ENCODE results near the gene EGFL6.
"Not testable (repeated sequence)": the region's sequence is repeated elsewhere in the genome, so short reads cannot be mapped to it uniquely, and the experiment has no call there.

Gene EGFL6

GRCh38 chrX:13598877-13599276, 29.5 kb downstream of the EGFL6 start:
- no peak for DNase-seq

- DNase-seq, result no peak
These were observed 30.1 kb downstream of the EGFL6 start for GRCh38 chrX:13599491-13599890.

GRCh38 chrX:13605611-13606010, 36.2 kb downstream of the EGFL6 start:
- no peak for DNase-seq

GRCh38 chrX:13607331-13607995, 38.1 kb downstream of the EGFL6 start:
- no peak for DNase-seq

GRCh38 chrX:13607996-13608365, 38.6 kb downstream of the EGFL6 start:
- no peak for DNase-seq

- DNase-seq, result no peak
These were observed 44.8 kb downstream of the EGFL6 start for GRCh38 chrX:13614154-13614553.

- DNase-seq, result no peak
These were observed 50.8 kb downstream of the EGFL6 start for GRCh38 chrX:13620207-13620606.

- DNase-seq, result no peak
These were observed 53.1 kb downstream of the EGFL6 start for GRCh38 chrX:13622401-13622964.

- no peak for DNase-seq
These were observed 57.9 kb downstream of the EGFL6 start for GRCh38 chrX:13627306-13627705.

GRCh38 chrX:13637224-13637623, 67.8 kb downstream of the EGFL6 start:
- DNase-seq, result not testable (repeated sequence)

- DNase-seq, result no peak
These were observed 68.6 kb downstream of the EGFL6 start for GRCh38 chrX:13638021-13638420.

GRCh38 chrX:13638826-13639225, 69.4 kb downstream of the EGFL6 start:
- DNase-seq, result no peak

GRCh38 chrX:13641684-13642083, 72.3 kb downstream of the EGFL6 start:
- not testable (repeated sequence) for DNase-seq

- no peak for DNase-seq
These were observed 76.2 kb downstream of the EGFL6 start for GRCh38 chrX:13645464-13646153.

GRCh38 chrX:13646154-13646549, 76.8 kb downstream of the EGFL6 start:
- peak; percentile 29 for DNase-seq

- DNase-seq, result peak; percentile 67
These were observed 78.4 kb downstream of the EGFL6 start for GRCh38 chrX:13647709-13648212.

GRCh38 chrX:13648336-13648735, 78.9 kb downstream of the EGFL6 start:
- not testable (repeated sequence) for DNase-seq

- DNase-seq, result no peak
These were observed 80.4 kb downstream of the EGFL6 start for GRCh38 chrX:13649838-13650237.

GRCh38 chrX:13650318-13650717, 80.9 kb downstream of the EGFL6 start:
- no peak for DNase-seq

- no peak for DNase-seq
These were observed 81.7 kb downstream of the EGFL6 start for GRCh38 chrX:13651150-13651549.

GRCh38 chrX:13652287-13652793, 82.9 kb downstream of the EGFL6 start:
- no peak for DNase-seq

- peak; percentile 94 for DNase-seq
These were observed 83.7 kb downstream of the EGFL6 start, which contains the start of gene TCEANC for GRCh38 chrX:13652850-13653693. Gene TCEANC, plus strand, starts transcription at chrX:13653141. Its CDS starts 9,368 bp downstream, at chrX:13662509.

GRCh38 chrX:13654116-13654515, 84.7 kb downstream of the EGFL6 start:
- no peak for DNase-seq

All from CD4-positive, alpha-beta T cell treated with Interleukin-17A for 1 hour (primary cell).